Small intestine (tissue), 7 donors: ENCODE results near the gene LCNL1. TPM values are rescaled to one million over a fixed set of nuclear protein-coding genes. Genes with fewer than 3 reads are reported as not detected.

Source experiments
- DNase-seq, 2 donors: peaks; one replicate each; pipeline versions ENCODE4 v3.0.0 to v3.0.0-alpha.2; 2013
- FAIRE-seq: peaks from 2 replicates; lab custom pipeline; 2012; peaks lifted over from hg19 to GRCh38; lab: Jason Lieb, UNC
- H3K27ac ChIP-seq, 3 donors: one replicate each; pipeline ENCODE4 v1.5.1; 2013; ENCODE audit warnings: low read length in 2 of 3, mild to moderate bottlenecking in 2 of 3, control low read depth in 1 of 3, inconsistent platforms in 1 of 3, low read depth in 1 of 3, moderate library complexity in 1 of 3
- H3K27me3 ChIP-seq, 3 donors: one replicate each; pipeline ENCODE4 v1.6.1; 2013; ENCODE audit warnings: low read length in 3 of 3, inconsistent platforms in 1 of 3; ENCODE audit not compliant: control insufficient read depth in 3 of 3, insufficient read depth in 3 of 3
- H3K36me3 ChIP-seq, 3 donors: one replicate each; pipeline ENCODE4 v1.6.1; 2013; ENCODE audit warnings: low read length in 3 of 3, inconsistent platforms in 1 of 3, low read depth in 1 of 3, mild to moderate bottlenecking in 1 of 3, moderate library complexity in 1 of 3; ENCODE audit not compliant: control insufficient read depth in 3 of 3, insufficient read depth in 2 of 3
- H3K4me1 ChIP-seq, 3 donors: one replicate each; pipeline ENCODE4 v1.6.1; 2013; ENCODE audit warnings: low read length in 2 of 3, inconsistent platforms in 1 of 3, low read depth in 1 of 3, mild to moderate bottlenecking in 1 of 3, moderate library complexity in 1 of 3; ENCODE audit not compliant: control insufficient read depth in 3 of 3, insufficient read depth in 2 of 3
- H3K4me3 ChIP-seq, 3 donors: one replicate each; pipeline ENCODE4 v1.5.1; 2013; ENCODE audit warnings: low read length in 3 of 3, control low read depth in 1 of 3, inconsistent platforms in 1 of 3, low read depth in 1 of 3, mild to moderate bottlenecking in 1 of 3, moderate library complexity in 1 of 3
- H3K9me3 ChIP-seq, 2 donors: one replicate each; pipeline ENCODE4 v1.6.1; 2013; ENCODE audit warnings: low read depth in 1 of 2, low read length in 1 of 2; ENCODE audit not compliant: control insufficient read depth in 2 of 2, insufficient read depth in 1 of 2
- WGBS, 3 donors: extraction: QIAGEN DNeasy Blood & Tissue Kit; methylation state at CpG; one replicate each; pipeline ENCODE4 v1.1.7; 2013; 5-methylcytosine and 5-hydroxymethylcytosine counted together
- polyA plus RNA-seq, 4 donors: library from polyadenylated mRNA; stranded (reverse) in 3 of 4; unstranded in 1 of 4; fragments of 200-250 nt in 3 of 4; fragments of 120-200 nt in 1 of 4; gene quantifications; one replicate each; pipeline versions ENCODE4 v1.2.1 to v1.2.3, GENCODE V29; 2013
- donor health status: healthy with polysubstance abuse.
- donor health status: control.
- donor health status: control.
- donor health status: Bipolar disorder and iron deficiency.
- donor health status: healthy.

Gene LCNL1
- polyA plus RNA-seq, 4 donors, result 0.07 to 0.16 TPM; not detected in 2

DNA sequence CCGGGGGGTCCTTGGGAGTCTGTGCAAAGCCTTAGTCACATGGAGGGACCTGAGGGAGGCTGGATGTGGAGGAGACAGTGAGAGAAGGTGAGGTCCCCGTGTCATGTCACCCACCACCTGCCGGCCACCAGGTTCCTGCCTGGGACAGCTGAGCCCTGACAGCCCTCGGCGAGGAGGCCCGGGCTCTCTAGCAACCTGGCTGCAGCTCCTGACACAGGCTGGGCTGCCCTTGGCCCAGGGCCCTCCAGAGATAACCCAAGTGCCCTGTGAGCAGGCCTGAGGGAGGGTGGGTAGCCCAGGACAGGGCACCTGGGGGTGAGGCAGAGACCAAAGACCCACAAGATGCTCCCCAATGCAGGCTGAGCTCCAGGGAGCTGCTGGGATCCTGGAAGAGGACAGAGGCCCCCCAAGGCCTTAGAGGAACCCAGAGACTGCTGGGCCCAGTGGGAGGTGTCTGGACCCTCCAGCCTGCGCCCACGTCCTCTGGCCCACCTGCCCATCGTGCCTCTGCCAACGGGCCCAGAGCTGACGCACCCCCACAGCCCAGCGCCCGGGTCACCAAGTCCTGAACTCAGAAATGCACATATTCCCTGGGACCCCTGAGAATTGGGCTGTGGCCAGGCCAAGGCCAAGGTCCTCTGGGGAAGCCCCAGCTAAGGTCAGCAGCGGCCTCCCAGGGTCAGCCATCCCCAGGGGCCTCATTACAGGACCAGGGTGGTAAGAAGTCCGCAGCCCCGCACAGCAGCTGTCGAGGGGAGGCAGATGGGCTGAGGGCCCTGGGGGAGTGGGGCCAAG is 14.3 kb upstream of the LCNL1 start:
- Histone ChIP-seq H3K4me3 (no peak overlapping the region), H3K27me3 (peaks cover 0 to 9% (median 0%) of the 10 kb centered on the region in 3 donors), H3K4me1 (peaks cover 0 to 13% (median 2%) of the 10 kb centered on the region in 3 donors), H3K9me3 (no peaks in the 10 kb centered on the region), H3K36me3 (no peaks in the 10 kb centered on the region), H3K27ac (no peak overlapping the region)
- WGBS, 3 donors, result 68 to 80% (median 69%) methylated on average over 11 to 17 of the region's 17 CpGs
- DNase-seq (no peak), FAIRE-seq (no peak)

GRCh38 chr9:136969150-136969549 is 13.6 kb upstream of the LCNL1 start:
- no peak for DNase-seq
- WGBS, 3 donors, result 82 to 90% (median 87%) methylated on average over 15 to 17 of the region's 17 CpGs
- Histone ChIP-seq H3K36me3 (no peaks in the 10 kb centered on the region), H3K27me3 (peaks cover 0 to 9% (median 0%) of the 10 kb centered on the region in 3 donors), H3K9me3 (no peaks in the 10 kb centered on the region), H3K4me3 (no peak overlapping the region), H3K27ac (no peak overlapping the region), H3K4me1 (peaks cover 0 to 12% (median 2%) of the 10 kb centered on the region in 3 donors)
- no peak for FAIRE-seq

- no peak overlapping the region for H3K4me3 ChIP-seq
- no peaks in the 10 kb centered on the region for H3K36me3 ChIP-seq
- no peak for DNase-seq
- 53 to 80% (median 57%) methylated on average over 4 to 5 of the region's 5 CpGs for WGBS, 3 donors
- peaks cover 0 to 9% (median 0%) of the 10 kb centered on the region in 3 donors for H3K27me3 ChIP-seq
- H3K9me3 ChIP-seq, result no peaks in the 10 kb centered on the region
- H3K4me1 ChIP-seq, result peaks cover 0 to 6% (median 0%) of the 10 kb centered on the region in 3 donors
- FAIRE-seq, result no peak
- H3K27ac ChIP-seq, result no peak overlapping the region
Observed at GRCh38 chr9:136969774-136970173, 13.0 kb upstream of the LCNL1 start.

DNA sequence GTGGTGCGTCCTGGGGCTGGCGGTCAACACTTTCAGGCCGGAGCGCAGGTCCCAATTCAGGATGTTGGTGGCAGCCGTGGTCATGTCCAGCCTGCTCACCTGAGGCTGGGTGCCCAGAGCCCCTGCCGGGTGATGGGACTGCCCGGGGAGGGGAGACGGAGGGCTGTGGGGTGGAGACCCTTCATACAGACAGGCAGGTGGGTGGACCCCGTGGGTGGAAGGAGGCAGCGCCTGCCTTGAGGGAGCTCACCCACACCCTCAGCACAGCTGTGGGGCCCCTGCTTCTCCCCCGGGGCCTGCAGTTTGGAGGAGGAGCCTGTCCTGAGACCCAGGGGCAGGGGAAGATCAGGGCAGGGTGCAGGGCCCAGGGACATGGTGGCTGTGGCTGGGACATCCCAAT is 12.4 kb upstream of the LCNL1 start:
- WGBS, 3 donors, result 78 to 82% (median 79%) methylated on average over 8 to 11 of the region's 11 CpGs
- peaks cover 0 to 9% (median 0%) of the 10 kb centered on the region in 3 donors for H3K27me3 ChIP-seq
- FAIRE-seq (no peak), DNase-seq (no peak)
- H3K4me3 ChIP-seq, result no peak overlapping the region
- no peaks in the 10 kb centered on the region for H3K36me3 ChIP-seq
- H3K4me1 ChIP-seq, result peaks cover 0 to 4% (median 0%) of the 10 kb centered on the region in 3 donors
- no peaks in the 10 kb centered on the region for H3K9me3 ChIP-seq
- H3K27ac ChIP-seq, result no peak overlapping the region

GRCh38 chr9:136971746-136972145 is 11.0 kb upstream of the LCNL1 start:
- H3K27ac ChIP-seq, result no peak overlapping the region
- 76 to 80% (median 79%) methylated on average over 14 of the region's 14 CpGs for WGBS, 3 donors
- FAIRE-seq (no peak), DNase-seq (no peak)
- H3K4me3 ChIP-seq, result no peak overlapping the region
- no peaks in the 10 kb centered on the region for H3K27me3 ChIP-seq
- no peaks in the 10 kb centered on the region for H3K9me3 ChIP-seq
- no peaks in the 10 kb centered on the region for H3K36me3 ChIP-seq
- H3K4me1 ChIP-seq, result no peaks in the 10 kb centered on the region

- H3K36me3 ChIP-seq, result no peaks in the 10 kb centered on the region
- no peaks in the 10 kb centered on the region for H3K27me3 ChIP-seq
- no peak overlapping the region for H3K4me3 ChIP-seq
- 68 to 86% (median 83%) methylated on average over 7 to 11 of the region's 11 CpGs for WGBS, 3 donors
- no peak overlapping the region for H3K27ac ChIP-seq
- no peak for DNase-seq
- no peaks in the 10 kb centered on the region for H3K9me3 ChIP-seq
- no peaks in the 10 kb centered on the region for H3K4me1 ChIP-seq
- FAIRE-seq, result no peak
Observed at GRCh38 chr9:136972335-136972734, 10.5 kb upstream of the LCNL1 start.

DNA sequence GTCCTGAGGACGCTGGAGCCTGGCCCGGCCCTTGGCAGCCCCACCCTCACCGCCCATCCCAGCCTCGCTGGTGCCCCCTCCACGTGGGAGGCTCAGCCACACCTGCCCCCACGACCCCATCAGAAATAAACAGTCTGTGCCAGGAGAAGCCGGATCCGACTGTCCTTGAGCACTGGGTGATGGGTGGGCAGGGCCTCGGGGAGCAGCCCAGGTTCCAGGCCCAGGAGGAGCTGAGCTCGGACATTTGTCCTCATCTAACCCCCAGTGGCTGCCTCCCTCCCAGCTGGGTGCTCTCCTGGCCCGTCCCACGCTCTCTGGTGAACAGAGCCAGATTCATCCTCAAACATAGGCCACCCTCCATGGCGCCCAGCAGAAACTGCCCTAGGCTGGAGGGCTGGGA is 10.1 kb upstream of the LCNL1 start:
- no peak for FAIRE-seq
- Histone ChIP-seq H3K4me1 (no peaks in the 10 kb centered on the region), H3K9me3 (no peaks in the 10 kb centered on the region), H3K27me3 (peaks cover 0 to 3% (median 0%) of the 10 kb centered on the region in 3 donors), H3K36me3 (no peaks in the 10 kb centered on the region), H3K27ac (no peak overlapping the region), H3K4me3 (no peak overlapping the region)
- DNase-seq, result no peak
- WGBS, 3 donors, result 39 to 63% (median 52%) methylated on average over 10 to 13 of the region's 13 CpGs

- no peak for FAIRE-seq
- WGBS, 3 donors, result 69 to 83% (median 73%) methylated on average over 26 to 29 of the region's 29 CpGs
- Histone ChIP-seq H3K9me3 (no peaks in the 10 kb centered on the region), H3K4me3 (no peak overlapping the region), H3K27ac (no peak overlapping the region), H3K27me3 (peaks cover 0 to 7% (median 0%) of the 10 kb centered on the region in 3 donors), H3K36me3 (no peaks in the 10 kb centered on the region), H3K4me1 (no peaks in the 10 kb centered on the region)
- DNase-seq, result no peak
Observed at GRCh38 chr9:136973618-136974617, 8.9 kb upstream of the LCNL1 start.
